GM12872 (cell line): ENCODE measurements around the gene PHACTR3.

ENCODE experiments used
- CTCF ChIP-seq: IDR thresholded peaks from 3 replicates; pipeline ENCODE4 v1.5.1; 2011; ENCODE audit warnings: low read depth, mild to moderate bottlenecking, low read length, moderate library complexity; ENCODE audit not compliant: insufficient read depth

Gene PHACTR3

GRCh38 chr20:59571151-59571550 is 33.2 kb upstream of the PHACTR3 start:
- TF ChIP-seq CTCF, result no peak

GRCh38 chr20:59571551-59572314 is 32.6 kb upstream of the PHACTR3 start:
- peak; percentile 96 for TF ChIP-seq CTCF

GRCh38 chr20:59572515-59572914 is 31.8 kb upstream of the PHACTR3 start:
- TF ChIP-seq CTCF, result no peak

GRCh38 chr20:59573837-59574236 is 30.5 kb upstream of the PHACTR3 start:
- TF ChIP-seq CTCF, result no peak

GRCh38 chr20:59574308-59574707 is 30.0 kb upstream of the PHACTR3 start:
- no peak for TF ChIP-seq CTCF

GRCh38 chr20:59575216-59575615 is 29.1 kb upstream of the PHACTR3 start:
- TF ChIP-seq CTCF, result no peak

GRCh38 chr20:59575653-59576052 is 28.7 kb upstream of the PHACTR3 start:
- no peak for TF ChIP-seq CTCF
